Cardiac muscle cell (in vitro differentiated cells and primary cell): ENCODE results near the gene NUBP2. TPM values are rescaled to one million over a fixed set of nuclear protein-coding genes. Genes with fewer than 3 reads are reported as not detected.

ENCODE experiments used
- DNase-seq, 2 donors: peaks; one replicate each; pipeline versions ENCODE4 v3.0.0 to v3.0.0-alpha.2; 2010 to 2017; ENCODE audit warnings: low read depth in 1 of 2, low spot score in 1 of 2
- H3K27ac ChIP-seq: fragments of 200-600 bp; sonication (generic); 2 replicates; pipeline ENCODE4 v1.5.1; 2016
- H3K27me3 ChIP-seq: fragments of 200-600 bp; sonication (generic); 2 replicates; pipeline ENCODE4 v1.6.0; 2016; ENCODE audit warnings: control low read depth
- H3K36me3 ChIP-seq: fragments of 200-600 bp; sonication (generic); 2 replicates; pipeline ENCODE4 v1.5.1; 2016; ENCODE audit warnings: control low read depth
- H3K4me1 ChIP-seq: fragments of 200-600 bp; sonication (generic); 2 replicates; pipeline ENCODE4 v1.8.1; 2017; ENCODE audit warnings: low read depth, mild to moderate bottlenecking, mixed run types
- H3K4me3 ChIP-seq: fragments of 200-600 bp; sonication (generic); 2 replicates; pipeline ENCODE4 v1.5.1; 2016; ENCODE audit warnings: mild to moderate bottlenecking
- H3K9me3 ChIP-seq: fragments of 200-600 bp; sonication (generic); 2 replicates; pipeline ENCODE4 v1.5.1; 2017; ENCODE audit warnings: low read depth, mild to moderate bottlenecking, control low read depth
- CTCF ChIP-seq: IDR thresholded peaks from 2 replicates; pipeline ENCODE4 v1.5.1; 2012; ENCODE audit warnings: low read depth, mild to moderate bottlenecking, low read length
- polyA plus RNA-seq: library from polyadenylated mRNA; unstranded; fragments of >200 nt; fragmentation: Nextera tagmentation; extraction: Ambion mirVana; gene quantifications from 2 replicates; pipeline ENCODE4 v1.2.1, GENCODE V29; 2016
- total RNA-seq: library from RNA; depleted of rRNA; stranded (reverse); fragments of >200 nt; gene quantifications from 2 replicates; pipeline ENCODE4 v1.2.3, GENCODE V29; 2016

NUBP2 gene
- total and polyA plus RNA-seq, 2 experiments from 2014 or later, result 138 to 151 TPM

- H3K4me3 ChIP-seq, result no peak overlapping the region
- DNase-seq, result no peak
- H3K27ac ChIP-seq, result no peak overlapping the region
- no peak for TF ChIP-seq CTCF
- H3K9me3 ChIP-seq, result no peaks in the 10 kb centered on the region
- no peaks in the 10 kb centered on the region for H3K27me3 ChIP-seq
- H3K4me1 ChIP-seq, result peaks cover 3% of the 10 kb centered on the region
- no peaks in the 10 kb centered on the region for H3K36me3 ChIP-seq
These were observed 3.5 kb upstream of the NUBP2 start for GRCh38 chr16:1779234-1779701.

DNA sequence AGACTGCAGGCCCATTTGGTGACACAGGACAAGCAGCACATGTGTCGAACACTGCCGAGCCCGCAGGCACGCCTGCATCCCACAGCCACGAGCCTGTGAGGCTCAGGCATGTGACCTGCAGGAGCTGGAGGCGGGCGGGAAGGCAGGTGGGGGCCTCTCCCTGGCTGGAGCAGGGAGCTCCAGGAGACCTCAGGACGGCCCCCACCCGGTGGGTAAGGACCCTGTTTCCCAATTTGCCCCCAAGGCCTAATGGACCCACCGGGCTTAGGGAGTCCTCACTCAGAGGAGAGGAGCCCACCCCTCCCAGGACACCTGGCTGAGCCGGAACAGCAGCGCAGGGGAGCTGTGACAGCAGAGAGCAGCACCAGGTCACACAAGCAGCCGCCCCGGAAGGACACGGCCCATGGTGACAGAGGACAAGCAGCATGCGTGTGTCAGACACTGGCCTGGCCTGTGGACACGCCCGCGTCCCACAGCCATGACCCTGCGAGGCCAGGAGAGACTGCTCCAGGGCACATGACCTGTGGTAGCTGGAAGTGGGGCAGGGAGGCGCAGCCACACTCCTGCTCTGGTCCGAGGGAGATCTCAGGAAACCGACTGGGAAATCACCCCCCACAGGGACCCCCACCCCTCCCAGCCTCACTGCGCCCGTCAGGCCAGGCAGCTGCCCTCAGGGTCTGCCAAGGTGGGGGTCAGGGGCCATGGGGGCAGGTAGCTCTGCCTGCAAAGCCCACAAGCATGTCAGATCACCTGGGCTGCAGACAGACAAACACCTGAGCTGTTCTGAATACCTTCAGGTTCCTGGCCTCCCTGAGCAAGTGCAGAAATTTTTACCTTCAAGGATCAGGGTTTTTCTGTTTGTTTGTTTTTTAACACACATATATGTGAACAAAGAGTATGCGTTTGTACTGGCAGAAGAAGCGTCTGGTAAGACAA, 2.8 kb upstream of the NUBP2 start:
- H3K9me3 ChIP-seq, result no peaks in the 10 kb centered on the region
- H3K27ac ChIP-seq, result no peak overlapping the region
- H3K4me1 ChIP-seq, result no peaks in the 10 kb centered on the region
- no peaks in the 10 kb centered on the region for H3K27me3 ChIP-seq
- H3K4me3 ChIP-seq, result no peak overlapping the region
- DNase-seq, result no peak
- no peak for TF ChIP-seq CTCF
- H3K36me3 ChIP-seq, result no peaks in the 10 kb centered on the region

- no peak overlapping the region for H3K4me3 ChIP-seq
- no peaks in the 10 kb centered on the region for H3K4me1 ChIP-seq
- no peaks in the 10 kb centered on the region for H3K27me3 ChIP-seq
- no peaks in the 10 kb centered on the region for H3K9me3 ChIP-seq
- H3K36me3 ChIP-seq, result no peaks in the 10 kb centered on the region
- no peak overlapping the region for H3K27ac ChIP-seq
- no peak for TF ChIP-seq CTCF
- DNase-seq, result no peak
These were observed 2.1 kb upstream of the NUBP2 start for GRCh38 chr16:1780677-1781072.

DNA sequence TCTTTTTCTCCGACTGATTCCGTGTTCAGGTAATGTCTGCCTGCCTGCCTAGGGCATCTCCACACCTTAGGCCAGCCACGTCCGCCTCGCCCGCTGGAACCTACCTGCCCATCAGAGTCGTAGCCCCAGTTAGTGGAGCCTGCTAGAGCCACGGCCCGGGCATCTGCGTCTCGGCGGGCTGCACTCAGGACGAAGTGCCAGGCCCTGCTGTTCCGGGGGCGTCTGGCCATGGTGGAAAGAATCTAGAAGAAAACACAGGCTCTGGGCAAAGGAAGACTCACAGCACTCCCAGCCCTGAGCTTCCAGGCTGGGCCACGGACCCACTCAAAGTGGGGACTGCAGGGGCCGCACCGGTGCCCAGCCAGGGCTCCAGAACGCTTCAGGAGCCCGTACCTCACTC, 1.5 kb upstream of the NUBP2 start:
- no peaks in the 10 kb centered on the region for H3K4me1 ChIP-seq
- H3K27ac ChIP-seq, result peak overlapping the region; percentile 83
- H3K9me3 ChIP-seq, result no peaks in the 10 kb centered on the region
- DNase-seq, result no peak
- no peaks in the 10 kb centered on the region for H3K36me3 ChIP-seq
- peak overlapping the region; percentile 79 for H3K4me3 ChIP-seq
- TF ChIP-seq CTCF, result no peak
- H3K27me3 ChIP-seq, result no peaks in the 10 kb centered on the region

- H3K27ac ChIP-seq, result peak overlapping the region; percentile 83
- no peaks in the 10 kb centered on the region for H3K27me3 ChIP-seq
- H3K4me1 ChIP-seq, result no peaks in the 10 kb centered on the region
- no peaks in the 10 kb centered on the region for H3K9me3 ChIP-seq
- TF ChIP-seq CTCF, result peak; percentile 4
- no peaks in the 10 kb centered on the region for H3K36me3 ChIP-seq
- DNase-seq, result peak; percentile 29 to 37
- H3K4me3 ChIP-seq, result peak overlapping the region; percentile 79
These were observed 877 bp upstream of the NUBP2 start for GRCh38 chr16:1781758-1782407.
